T-helper 17 cell (primary cell): Measurements from ENCODE around the gene AMER2. TPM values are rescaled to one million over a fixed set of nuclear protein-coding genes. Genes with fewer than 3 reads are reported as not detected.

ENCODE experiments used
- ATAC-seq: fragments of 150-1000 bp; cut with Tn5 transposase; 2 replicates; pipeline ENCODE4 v1.10.0; 2021; ENCODE audit warnings: mild to moderate bottlenecking, moderate library complexity
- DNase-seq, 3 donors: peaks; one replicate each; pipeline versions ENCODE4 v3.0.0 to v3.0.0-alpha.2; 2020 to 2021
- H3K9me3 ChIP-seq: one replicate; pipeline ENCODE4 v1.7.0; 2013; ENCODE audit warnings: low read length, mild to moderate bottlenecking; ENCODE audit not compliant: control insufficient read depth, poor library complexity, severe bottlenecking
- H3K27ac Mint-ChIP-seq: one replicate; pipeline ENCODE4 v1.8.0; 2022; ENCODE audit warnings: mild to moderate bottlenecking, moderate library complexity, mixed read lengths
- H3K27me3 Mint-ChIP-seq: one replicate; pipeline ENCODE4 v1.8.0; 2022; ENCODE audit warnings: mixed read lengths
- H3K36me3 Mint-ChIP-seq: one replicate; pipeline ENCODE4 v1.8.0; 2022; ENCODE audit warnings: low read depth, mixed read lengths
- H3K4me1 Mint-ChIP-seq: one replicate; pipeline ENCODE4 v1.8.0; 2022; ENCODE audit warnings: mild to moderate bottlenecking, mixed read lengths
- H3K4me3 Mint-ChIP-seq: one replicate; pipeline ENCODE4 v1.8.0; 2022; ENCODE audit warnings: mild to moderate bottlenecking, moderate library complexity, mixed read lengths
- total RNA-seq, 4 donors: library from RNA in 2 of 4; stranded (reverse) in 2 of 4; gene quantifications; one replicate each; pipeline ENCODE4 v1.2.3 and lab custom pipeline; 2022 to 2026

The AMER2 gene
- total RNA-seq, 2 donors from 2014 or later: not detected

DNA sequence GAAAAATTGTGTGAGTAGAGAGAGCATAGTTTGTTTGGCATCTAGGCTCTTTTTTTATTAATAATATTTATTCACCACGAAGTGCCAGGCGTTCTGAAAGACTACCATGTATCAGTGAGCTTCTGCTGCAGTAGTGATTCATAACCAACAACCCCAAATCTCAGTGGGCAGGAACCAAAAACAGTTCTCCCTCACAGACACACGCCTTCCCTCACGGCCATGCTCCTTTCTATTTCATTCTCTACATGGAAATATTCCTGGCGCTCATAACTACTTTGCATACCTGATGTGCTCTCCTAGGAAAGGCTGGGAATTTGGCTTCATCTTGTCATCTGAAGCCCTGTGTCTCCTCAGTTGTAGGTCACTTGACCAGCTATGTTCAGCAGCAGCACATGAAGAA lies 26.6 kb upstream of the AMER2 start:
- no peak for ATAC-seq
- Mint-ChIP-seq H3K4me3 (no peak overlapping the region), H3K27ac (no peak overlapping the region), H3K36me3 (peaks cover 2% of the 10 kb centered on the region), H3K27me3 (peaks cover 55% of the 10 kb centered on the region), H3K4me1 (peaks cover 4% of the 10 kb centered on the region)
- no peak for DNase-seq
- no peaks in the 10 kb centered on the region for H3K9me3 ChIP-seq

DNA sequence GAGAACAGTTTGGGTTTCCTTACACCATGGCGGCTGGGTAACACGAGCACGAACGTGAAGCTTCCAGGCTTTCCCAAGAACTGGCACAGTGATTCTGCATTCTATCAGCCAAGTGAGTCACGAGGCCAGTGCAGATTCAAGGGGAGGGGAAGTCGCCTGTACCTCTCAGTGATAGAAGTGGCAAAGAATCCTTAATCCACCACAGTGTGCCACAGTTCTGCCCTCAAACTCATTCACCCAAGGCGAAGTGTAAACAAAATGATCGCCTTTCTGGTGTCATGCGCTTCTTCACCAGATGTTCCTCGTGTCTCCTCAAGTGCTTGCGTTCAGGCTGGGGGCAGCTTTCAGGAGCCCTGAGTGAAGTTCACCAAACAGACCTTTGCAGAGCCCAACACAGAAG lies 24.9 kb upstream of the AMER2 start:
- H3K4me1 Mint-ChIP-seq: peaks cover 2% of the 10 kb centered on the region
- H3K9me3 ChIP-seq: no peaks in the 10 kb centered on the region
- no peak overlapping the region for H3K4me3 Mint-ChIP-seq
- ATAC-seq (no peak), DNase-seq (no peak)
- H3K27me3 Mint-ChIP-seq: peaks cover 49% of the 10 kb centered on the region
- peaks cover 2% of the 10 kb centered on the region for H3K36me3 Mint-ChIP-seq
- H3K27ac Mint-ChIP-seq: no peak overlapping the region

DNA sequence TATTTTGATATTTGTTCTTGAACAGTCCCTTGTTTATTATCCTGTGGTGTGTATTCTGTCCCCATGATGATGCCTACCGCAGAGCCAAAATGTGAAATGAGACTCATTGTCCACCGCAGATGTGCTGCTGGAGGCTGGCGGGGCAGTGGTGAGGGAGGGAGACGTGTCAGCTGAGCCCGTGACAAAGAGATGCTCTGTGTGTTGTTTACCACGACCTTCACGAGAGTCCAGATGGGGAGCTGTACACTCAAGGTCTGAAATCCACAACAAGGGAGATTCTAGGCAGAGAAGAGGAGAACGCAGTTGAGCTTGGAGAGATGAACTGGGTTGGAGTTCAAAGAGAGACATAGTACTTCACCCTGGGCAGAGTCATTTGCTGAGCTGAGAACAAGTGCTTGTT lies 20.8 kb upstream of the AMER2 start:
- Mint-ChIP-seq H3K27me3 (peaks cover 69% of the 10 kb centered on the region), H3K4me3 (no peak overlapping the region), H3K4me1 (peaks cover 2% of the 10 kb centered on the region), H3K27ac (no peak overlapping the region), H3K36me3 (peaks cover 2% of the 10 kb centered on the region)
- H3K9me3 ChIP-seq: no peaks in the 10 kb centered on the region
- no peak for ATAC-seq
- DNase-seq: no peak

DNA sequence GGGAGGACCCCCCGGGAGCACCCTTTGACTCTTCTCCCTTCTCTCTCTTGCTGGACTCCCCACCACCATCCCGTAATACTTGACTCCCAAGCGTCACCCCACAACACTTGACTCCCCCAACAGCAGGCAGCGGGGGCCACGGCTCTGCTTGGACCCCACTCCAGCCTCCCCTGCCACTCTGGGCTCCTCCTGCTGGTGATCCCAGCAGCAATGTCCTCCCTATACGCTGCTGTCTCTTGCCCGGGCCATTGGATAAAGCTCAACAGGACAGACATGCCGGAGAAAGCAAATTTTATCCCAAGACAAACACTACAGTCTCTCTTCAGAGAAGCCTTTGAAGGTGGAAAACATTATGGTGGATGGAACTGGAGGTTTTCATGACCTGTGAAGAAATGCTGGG lies 20.4 kb upstream of the AMER2 start:
- H3K4me1 Mint-ChIP-seq: peaks cover 2% of the 10 kb centered on the region
- H3K27me3 Mint-ChIP-seq: peaks cover 73% of the 10 kb centered on the region
- no peak for DNase-seq
- no peak overlapping the region for H3K4me3 Mint-ChIP-seq
- peaks cover 2% of the 10 kb centered on the region for H3K36me3 Mint-ChIP-seq
- no peak overlapping the region for H3K27ac Mint-ChIP-seq
- no peak for ATAC-seq
- H3K9me3 ChIP-seq: no peaks in the 10 kb centered on the region

DNA sequence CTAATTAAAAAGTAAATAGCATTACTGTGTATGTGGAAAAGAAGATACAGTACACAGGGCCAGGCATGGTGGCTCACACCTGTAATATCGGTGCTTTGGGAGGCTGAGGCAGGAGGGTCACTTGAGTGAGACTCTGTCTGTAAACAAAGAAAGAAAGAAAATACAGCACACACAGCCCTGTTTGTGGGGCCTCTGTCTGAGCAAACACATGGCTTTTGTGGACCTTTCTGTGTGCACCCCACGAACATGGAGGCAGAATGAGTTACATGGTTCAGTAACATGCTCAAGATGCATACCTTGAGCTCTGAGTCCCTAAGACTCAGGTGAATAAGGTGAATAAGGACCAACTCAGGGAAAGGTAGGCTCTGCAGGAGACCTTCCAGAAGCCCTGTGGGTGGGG lies 20.0 kb upstream of the AMER2 start:
- Mint-ChIP-seq H3K27me3 (peaks cover 75% of the 10 kb centered on the region), H3K4me3 (no peak overlapping the region), H3K36me3 (peaks cover 2% of the 10 kb centered on the region), H3K27ac (no peak overlapping the region), H3K4me1 (peaks cover 2% of the 10 kb centered on the region)
- DNase-seq (no peak), ATAC-seq (no peak)
- no peaks in the 10 kb centered on the region for H3K9me3 ChIP-seq

DNA sequence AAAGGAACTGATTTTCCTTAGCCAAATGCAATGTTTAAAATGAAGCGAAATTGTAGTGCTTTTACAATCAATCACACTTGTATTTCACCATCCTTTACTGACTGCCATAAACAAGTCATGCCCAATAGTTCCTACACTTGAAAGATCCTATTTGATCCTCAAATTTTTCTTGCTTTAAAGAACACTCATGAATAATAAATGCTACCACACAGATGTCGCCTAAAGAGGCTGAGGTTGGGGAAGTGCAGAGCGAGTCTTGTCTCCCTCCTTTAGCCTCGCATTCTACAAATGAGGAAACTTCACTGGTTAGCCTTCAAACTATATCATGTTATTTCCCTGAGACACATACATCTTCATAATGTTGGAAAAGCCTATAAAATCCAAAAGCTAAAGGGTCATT lies 18.7 kb upstream of the AMER2 start:
- DNase-seq: no peak
- Mint-ChIP-seq H3K36me3 (no peaks in the 10 kb centered on the region), H3K4me3 (no peak overlapping the region), H3K27me3 (peaks cover 74% of the 10 kb centered on the region), H3K27ac (no peak overlapping the region), H3K4me1 (peaks cover 2% of the 10 kb centered on the region)
- no peak for ATAC-seq
- H3K9me3 ChIP-seq: no peaks in the 10 kb centered on the region

DNA sequence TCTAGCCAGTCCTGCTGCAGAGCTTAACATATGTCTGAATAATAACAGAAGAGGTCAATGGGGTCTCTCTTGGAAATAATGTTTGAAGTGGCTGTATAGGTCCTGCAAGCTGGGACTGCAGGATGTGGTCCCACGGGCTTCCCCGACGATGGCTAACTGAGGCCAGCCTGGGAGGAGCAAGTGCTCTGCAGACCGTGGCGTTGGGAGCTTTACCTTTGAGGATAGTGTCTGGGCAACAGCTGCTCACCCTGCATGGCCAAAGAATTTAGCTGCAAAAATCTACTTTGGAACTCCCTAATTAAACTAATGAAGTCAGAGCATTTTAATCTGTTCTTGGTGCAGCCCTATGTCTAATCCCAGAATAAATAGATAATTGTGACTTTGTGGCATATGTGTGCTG lies 18.2 kb upstream of the AMER2 start:
- H3K27ac Mint-ChIP-seq: no peak overlapping the region
- H3K4me3 Mint-ChIP-seq: no peak overlapping the region
- H3K4me1 Mint-ChIP-seq: peaks cover 2% of the 10 kb centered on the region
- H3K27me3 Mint-ChIP-seq: peaks cover 80% of the 10 kb centered on the region
- no peak for ATAC-seq
- no peaks in the 10 kb centered on the region for H3K36me3 Mint-ChIP-seq
- H3K9me3 ChIP-seq: no peaks in the 10 kb centered on the region
- no peak for DNase-seq

DNA sequence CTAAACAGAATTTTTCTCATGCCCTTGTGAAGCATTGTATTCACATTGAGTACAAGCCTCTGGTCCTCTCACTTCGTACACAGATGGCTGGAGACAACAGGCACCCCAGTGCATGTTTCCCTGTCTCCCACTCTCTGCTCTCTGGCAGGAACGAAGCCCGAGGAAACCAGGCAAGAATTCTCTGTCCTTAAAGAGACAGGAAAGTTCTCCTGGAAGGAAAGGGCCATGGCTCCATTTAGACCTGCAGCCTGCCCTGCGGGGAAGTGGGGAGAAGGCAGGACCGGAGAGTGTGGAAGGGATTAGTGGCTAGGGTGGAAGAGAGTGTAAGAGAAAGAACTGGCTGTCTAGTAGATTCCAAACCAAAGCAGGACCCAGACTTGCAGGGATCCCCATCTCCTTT lies 15.5 kb upstream of the AMER2 start:
- Mint-ChIP-seq H3K27me3 (peaks cover 89% of the 10 kb centered on the region), H3K27ac (no peak overlapping the region), H3K4me3 (no peak overlapping the region), H3K36me3 (no peaks in the 10 kb centered on the region), H3K4me1 (no peaks in the 10 kb centered on the region)
- no peak for DNase-seq
- no peaks in the 10 kb centered on the region for H3K9me3 ChIP-seq
- ATAC-seq: no peak

DNA sequence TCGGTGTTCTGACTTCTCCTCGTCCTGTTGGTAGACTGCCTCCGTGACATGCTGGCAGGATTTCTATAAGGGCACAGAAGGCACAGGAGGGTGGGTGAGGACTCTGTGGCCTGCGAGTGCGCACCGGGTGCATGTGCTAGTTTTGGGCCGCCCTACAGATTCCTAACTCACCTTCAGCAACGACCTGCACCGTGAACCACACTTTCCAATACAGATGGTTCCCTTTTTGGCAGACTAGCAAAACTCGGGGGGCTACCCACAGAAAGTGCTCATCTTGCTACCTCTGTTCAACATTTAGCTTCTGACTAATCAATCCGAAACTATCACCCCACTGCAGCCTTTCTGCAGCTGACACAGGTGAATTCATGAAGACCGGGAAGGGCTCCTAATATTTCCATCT lies 14.1 kb upstream of the AMER2 start:
- Mint-ChIP-seq H3K4me3 (no peak overlapping the region), H3K27ac (no peak overlapping the region), H3K4me1 (no peaks in the 10 kb centered on the region), H3K27me3 (peaks cover 94% of the 10 kb centered on the region), H3K36me3 (no peaks in the 10 kb centered on the region)
- no peaks in the 10 kb centered on the region for H3K9me3 ChIP-seq
- ATAC-seq (no peak), DNase-seq (no peak)

DNA sequence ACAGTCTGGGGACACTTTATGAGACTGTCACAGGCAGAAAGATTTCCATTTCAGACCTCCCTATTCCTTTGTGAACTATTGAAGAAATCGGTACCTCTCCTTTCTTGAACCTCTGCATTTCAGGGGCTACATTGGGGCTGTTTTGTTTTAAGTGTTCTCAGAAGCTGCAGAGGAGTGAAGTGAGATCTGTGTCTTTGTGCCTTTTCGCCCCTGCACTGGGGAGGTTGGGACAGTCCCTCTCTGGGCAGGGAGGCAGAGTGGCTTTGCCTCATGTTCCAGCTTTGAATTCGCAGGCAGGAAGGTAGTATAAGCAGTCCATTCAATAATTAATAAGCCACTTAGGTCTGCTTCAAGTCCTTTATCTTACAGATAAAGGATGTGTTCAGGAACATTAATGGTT lies 9.5 kb upstream of the AMER2 start:
- no peaks in the 10 kb centered on the region for H3K4me1 Mint-ChIP-seq
- H3K36me3 Mint-ChIP-seq: no peaks in the 10 kb centered on the region
- no peak for ATAC-seq
- no peak overlapping the region for H3K27ac Mint-ChIP-seq
- H3K27me3 Mint-ChIP-seq: peaks cover 92% of the 10 kb centered on the region
- DNase-seq: no peak
- no peak overlapping the region for H3K4me3 Mint-ChIP-seq
- no peaks in the 10 kb centered on the region for H3K9me3 ChIP-seq

DNA sequence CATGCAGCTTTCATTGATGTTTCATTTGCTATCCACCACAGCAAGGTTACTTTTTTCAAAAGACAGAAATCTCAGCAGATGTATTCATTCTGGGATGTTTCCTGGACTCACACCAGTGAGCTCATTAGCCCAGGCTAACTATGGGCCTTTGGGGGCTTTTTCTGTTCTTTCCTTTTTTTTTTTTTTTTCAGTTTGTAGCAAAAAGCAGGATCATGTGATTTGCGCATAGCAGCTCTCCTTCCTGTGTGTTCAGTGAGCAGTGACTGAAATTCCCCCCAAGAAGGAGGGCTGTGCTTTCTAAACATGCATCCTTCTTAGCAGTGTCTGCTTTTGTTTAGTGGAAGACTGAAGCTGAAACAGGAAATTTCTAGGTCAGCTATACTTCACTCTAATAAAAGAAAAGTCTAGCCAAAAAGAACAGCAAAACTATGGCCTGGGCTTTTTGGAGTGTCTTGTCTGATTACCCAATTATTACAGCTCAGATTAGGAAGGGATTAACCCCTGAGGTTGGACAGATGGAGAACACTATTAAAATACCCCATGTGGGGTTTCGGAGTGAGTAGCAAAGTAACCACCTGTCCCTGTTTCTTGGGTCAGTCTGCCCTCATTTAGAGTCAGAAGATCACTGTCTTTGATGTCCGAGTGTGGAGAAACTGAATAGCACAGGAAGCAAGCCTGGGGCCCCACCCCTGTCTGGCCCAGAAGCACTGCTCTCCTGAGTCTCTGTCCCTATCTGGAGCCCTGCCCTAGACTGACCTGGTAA lies 8.9 kb upstream of the AMER2 start:
- DNase-seq (no peak), ATAC-seq (no peak)
- no peak overlapping the region for H3K4me3 Mint-ChIP-seq
- H3K36me3 Mint-ChIP-seq: peaks cover 3% of the 10 kb centered on the region
- H3K27me3 Mint-ChIP-seq: peaks cover 92% of the 10 kb centered on the region
- no peak overlapping the region for H3K27ac Mint-ChIP-seq
- H3K4me1 Mint-ChIP-seq: no peaks in the 10 kb centered on the region
- no peaks in the 10 kb centered on the region for H3K9me3 ChIP-seq

DNA sequence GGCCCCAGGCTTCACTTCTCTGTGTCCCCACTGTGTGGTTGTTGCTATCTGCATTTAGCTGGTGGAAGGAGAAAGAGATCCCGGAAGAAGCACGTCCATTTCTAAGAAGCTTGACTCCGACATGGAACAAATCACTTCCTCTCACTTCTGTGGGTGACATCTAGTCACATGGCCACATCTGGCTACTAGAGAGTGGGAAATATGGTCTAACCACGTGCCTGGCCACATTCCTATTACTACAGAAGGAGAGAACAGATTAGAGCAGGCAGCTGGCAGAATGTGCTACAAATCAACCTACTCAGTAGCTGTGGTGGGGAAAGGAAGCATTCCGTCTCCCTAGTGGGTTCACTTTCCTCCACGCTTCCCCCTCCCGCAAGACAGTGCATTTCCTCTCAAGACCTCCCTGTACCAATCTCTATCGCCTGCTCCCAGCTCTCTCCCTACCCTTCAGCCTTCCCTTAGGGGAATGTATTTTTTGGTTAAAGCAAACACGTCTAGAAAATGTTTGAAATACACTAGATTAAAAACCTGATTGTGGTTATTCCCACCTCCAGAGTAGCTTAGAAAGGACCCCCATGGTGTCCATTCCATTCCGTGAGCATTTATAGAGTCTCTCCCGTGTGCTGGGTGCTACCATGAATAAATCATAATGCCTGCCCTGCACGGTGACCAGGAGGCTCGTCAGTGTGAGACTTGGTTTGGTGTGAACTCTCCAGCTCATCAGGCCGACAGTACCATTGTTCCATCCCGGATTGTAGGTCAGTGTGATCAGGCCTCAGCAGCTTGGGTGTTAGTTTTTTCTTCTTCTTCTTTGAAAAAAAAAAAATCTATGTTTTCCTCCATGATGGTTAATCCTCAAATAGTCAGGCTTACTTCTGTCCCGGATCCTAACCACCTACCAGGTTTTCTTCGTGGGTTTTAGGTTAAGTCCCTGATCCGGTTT lies 8.0 kb upstream of the AMER2 start:
- Mint-ChIP-seq H3K36me3 (peaks cover 3% of the 10 kb centered on the region), H3K4me3 (no peak overlapping the region), H3K27me3 (peaks cover 90% of the 10 kb centered on the region), H3K4me1 (no peaks in the 10 kb centered on the region), H3K27ac (no peak overlapping the region)
- no peak for DNase-seq
- no peaks in the 10 kb centered on the region for H3K9me3 ChIP-seq
- no peak for ATAC-seq

DNA sequence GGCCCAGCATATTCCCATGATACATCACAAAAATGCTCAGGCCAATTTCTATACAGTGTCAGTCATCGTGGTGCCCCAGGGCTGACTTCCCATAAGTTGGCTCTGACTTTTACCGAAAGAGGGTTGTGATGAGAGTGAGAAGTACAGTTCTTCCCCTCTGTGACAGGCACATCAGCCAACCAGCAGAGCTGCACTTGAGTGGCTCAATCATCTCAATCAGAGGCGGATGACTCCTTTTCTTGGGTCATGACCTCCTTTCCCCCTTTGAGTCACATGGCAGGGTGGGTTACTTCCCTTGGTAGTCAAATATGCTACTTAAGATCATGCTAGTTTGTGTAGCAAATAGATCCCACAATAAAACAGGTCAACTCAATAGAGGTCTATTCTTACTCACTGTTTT lies 6.9 kb upstream of the AMER2 start:
- ATAC-seq (no peak), DNase-seq (no peak)
- Mint-ChIP-seq H3K27ac (no peak overlapping the region), H3K4me3 (no peak overlapping the region), H3K36me3 (peaks cover 3% of the 10 kb centered on the region), H3K27me3 (peaks cover 86% of the 10 kb centered on the region), H3K4me1 (no peaks in the 10 kb centered on the region)
- no peaks in the 10 kb centered on the region for H3K9me3 ChIP-seq
